Prostate gland (tissue), 2 donors: ENCODE results near the gene ELP5. TPM values are rescaled to one million over a fixed set of nuclear protein-coding genes. Genes with fewer than 3 reads are reported as not detected.
A peak's percentile ranks its signal among the peaks of the same experiment; 100 is the strongest.

Experiments
- DNase-seq: peaks from one replicate; pipeline ENCODE4 v3.0.0-alpha.2; 2019; ENCODE audit warnings: low spot score
- H3K27ac ChIP-seq, 2 donors: fragments of 200-600 bp; sonication (generic); 2 replicates each; pipeline ENCODE4 v1.5.1; 2017 to 2019
- H3K27me3 ChIP-seq: fragments of 200-600 bp; sonication (generic); replicated peaks from 2 replicates; pipeline ENCODE4 v1.5.1; 2019; ENCODE audit not compliant: insufficient read depth
- H3K36me3 ChIP-seq, 2 donors: fragments of 200-600 bp; sonication (generic); 1 replicate in 1 of 2; 2 replicates in 1 of 2; pipeline versions ENCODE4 v1.5.1 to v1.8.1; 2017 to 2019
- H3K4me1 ChIP-seq: fragments of 200-600 bp; sonication (generic); replicated peaks from 2 replicates; pipeline ENCODE4 v1.5.1; 2019
- H3K4me3 ChIP-seq, 2 donors: fragments of 200-600 bp; sonication (generic); 2 replicates each; pipeline ENCODE4 v1.5.1; 2017 to 2019
- H3K9me3 ChIP-seq: fragments of 200-600 bp; sonication (generic); 2 replicates; pipeline ENCODE4 v1.5.1; 2017
- POLR2A ChIP-seq: fragments of 450-650 bp; IDR thresholded peaks from one replicate; pipeline ENCODE4 v1.6.1; 2016; ENCODE audit warnings: antibody characterized with exemption, mild to moderate bottlenecking
- POLR2AphosphoS5 ChIP-seq: sonication (generic); formaldehyde crosslinking; IDR thresholded peaks from one replicate; pipeline ENCODE4 v1.6.1; 2017; ENCODE audit warnings: antibody characterized with exemption
- WGBS: methylation state at CpG from one replicate; pipeline ENCODE4 v1.1.5; 2018; 5-methylcytosine and 5-hydroxymethylcytosine counted together
- intact Hi-C: fragments of 100-400 bp; cut with DNase I; formaldehyde crosslinking; loops from one replicate; pipeline ENCODE4 v1.14.2; 2022
- total RNA-seq, 2 donors: library from RNA; depleted of rRNA; stranded (reverse); fragments of >200 nt; gene quantifications; one replicate each; pipeline ENCODE4 v1.1.0, GENCODE V29; 2016
- TF ChIP-seq, protein P1 (sequence below), 4 experiments: fragments of 200-600 bp in 2 of 4; fragments of 450-650 bp in 2 of 4; sonication (generic) in 2 of 4; IDR thresholded peaks; 1 replicate in 3 of 4; 2 replicates in 1 of 4; pipeline ENCODE4 v1.5.1; 2016 to 2019; ENCODE audit warnings: antibody characterized with exemption in 4 of 4, mild to moderate bottlenecking in 2 of 4, moderate library complexity in 2 of 4

Gene ELP5
- 10 to 100 TPM; 50.1 to 65.2 TPM for total RNA-seq

DNA sequence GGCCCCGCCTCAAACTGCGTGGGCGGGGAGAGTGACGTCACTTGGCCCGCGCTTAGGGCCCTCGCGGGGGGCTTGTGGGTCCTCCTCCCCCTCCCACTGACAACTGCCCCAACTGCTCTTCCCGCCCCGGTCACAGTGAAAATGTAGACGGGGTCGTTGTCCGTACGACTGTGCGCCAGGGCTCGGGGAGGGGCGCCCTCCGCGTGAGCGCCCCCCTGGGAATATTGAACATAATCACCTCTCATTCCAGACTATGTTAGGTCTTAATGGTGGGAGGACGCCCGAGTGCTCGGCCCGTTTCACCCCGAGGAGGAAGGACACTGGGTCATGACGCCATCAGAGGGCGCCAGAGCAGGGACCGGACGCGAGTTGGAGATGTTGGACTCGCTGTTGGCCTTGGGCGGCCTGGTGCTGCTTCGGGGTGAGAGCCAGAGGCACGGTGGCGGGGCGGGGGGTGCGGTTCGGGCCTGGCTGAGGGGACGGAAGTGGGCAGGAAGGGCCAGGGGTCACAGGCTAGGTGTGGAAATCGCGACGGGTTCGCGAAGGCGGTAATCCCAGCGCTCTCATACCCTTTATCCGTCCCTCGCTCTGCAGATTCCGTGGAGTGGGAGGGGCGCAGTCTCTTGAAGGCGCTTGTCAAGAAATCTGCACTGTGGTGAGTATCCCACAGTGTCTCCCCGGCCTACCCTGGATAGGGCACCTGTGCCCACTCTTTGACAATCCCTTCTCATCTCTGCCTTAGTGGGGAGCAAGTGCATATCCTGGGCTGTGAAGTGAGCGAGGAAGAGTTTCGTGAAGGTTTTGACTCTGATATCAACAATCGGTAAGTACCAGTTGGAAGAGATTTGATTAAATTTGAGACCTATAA lies at the start of gene ELP5:
ELP5 (plus strand) TSS at position 40 of the 868 bp plus-strand sequence; CDS start at position 376, 336 bp downstream.
- WGBS: 3% methylated on average over 35 of the region's 55 CpGs
- H3K27me3 ChIP-seq: no peaks in the 10 kb centered on the region

DNA sequence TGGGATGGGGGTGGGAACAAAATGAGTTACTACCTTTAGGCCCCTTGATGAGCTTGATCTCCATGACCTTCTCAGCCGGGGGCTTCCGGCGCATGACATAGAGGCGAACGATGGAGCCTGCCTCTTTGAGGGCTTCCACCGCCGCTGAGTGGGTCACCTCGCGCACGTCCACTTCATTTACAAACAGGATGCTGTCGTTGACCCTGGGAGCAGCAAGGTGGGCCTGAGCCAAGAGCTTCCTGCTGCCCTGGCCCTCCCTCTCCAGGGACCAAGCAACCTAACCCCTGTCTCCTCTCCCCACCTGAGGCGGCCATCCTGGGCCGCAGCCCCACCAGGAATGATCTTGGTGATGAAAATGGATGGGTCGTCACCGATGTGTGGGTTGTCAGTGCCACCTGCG lies 48.6 kb upstream of the ELP5 start:
- H3K9me3 ChIP-seq: no peaks in the 10 kb centered on the region
- intact Hi-C loops: no loop called here
- DNase-seq: no peak
- H3K4me1 ChIP-seq: no peaks in the 10 kb centered on the region
- no peaks in the 10 kb centered on the region for H3K27me3 ChIP-seq
- H3K4me3 ChIP-seq: no peak overlapping the region
- H3K27ac ChIP-seq: no peak overlapping the region
- TF ChIP-seq, protein P1, sequence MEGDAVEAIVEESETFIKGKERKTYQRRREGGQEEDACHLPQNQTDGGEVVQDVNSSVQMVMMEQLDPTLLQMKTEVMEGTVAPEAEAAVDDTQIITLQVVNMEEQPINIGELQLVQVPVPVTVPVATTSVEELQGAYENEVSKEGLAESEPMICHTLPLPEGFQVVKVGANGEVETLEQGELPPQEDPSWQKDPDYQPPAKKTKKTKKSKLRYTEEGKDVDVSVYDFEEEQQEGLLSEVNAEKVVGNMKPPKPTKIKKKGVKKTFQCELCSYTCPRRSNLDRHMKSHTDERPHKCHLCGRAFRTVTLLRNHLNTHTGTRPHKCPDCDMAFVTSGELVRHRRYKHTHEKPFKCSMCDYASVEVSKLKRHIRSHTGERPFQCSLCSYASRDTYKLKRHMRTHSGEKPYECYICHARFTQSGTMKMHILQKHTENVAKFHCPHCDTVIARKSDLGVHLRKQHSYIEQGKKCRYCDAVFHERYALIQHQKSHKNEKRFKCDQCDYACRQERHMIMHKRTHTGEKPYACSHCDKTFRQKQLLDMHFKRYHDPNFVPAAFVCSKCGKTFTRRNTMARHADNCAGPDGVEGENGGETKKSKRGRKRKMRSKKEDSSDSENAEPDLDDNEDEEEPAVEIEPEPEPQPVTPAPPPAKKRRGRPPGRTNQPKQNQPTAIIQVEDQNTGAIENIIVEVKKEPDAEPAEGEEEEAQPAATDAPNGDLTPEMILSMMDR (IDR thresholded peaks at IDR 0.05): no peak
- no peak for TF ChIP-seq POLR2AphosphoS5
- WGBS: 94% methylated on average over 16 of the region's 16 CpGs
- no peaks in the 10 kb centered on the region for H3K36me3 ChIP-seq

More for the DNA sequence above, at the start of gene ELP5:
- intact Hi-C loops: loop anchor here (2.0 kb wide), 1 partner anchor 28 kb away; the partner anchor contains the start of gene SLC2A4
- Histone ChIP-seq H3K36me3 (no peaks in the 10 kb centered on the region), H3K27ac (peak within 1 kb of the TSS; percentile 100), H3K4me3 (peak within 1 kb of the TSS; percentile 98), H3K9me3 (no peaks in the 10 kb centered on the region), H3K4me1 (peaks cover 13% of the 10 kb centered on the region)
- peak; percentile 88 for DNase-seq
- TF ChIP-seq POLR2AphosphoS5: peak; percentile 63
- TF ChIP-seq POLR2A: peak; percentile 43
- TF ChIP-seq, protein P1 (IDR thresholded peaks at IDR 0.05): peak in 3 of 4 experiments; percentile 58 to 62 (median 58)

DNA sequence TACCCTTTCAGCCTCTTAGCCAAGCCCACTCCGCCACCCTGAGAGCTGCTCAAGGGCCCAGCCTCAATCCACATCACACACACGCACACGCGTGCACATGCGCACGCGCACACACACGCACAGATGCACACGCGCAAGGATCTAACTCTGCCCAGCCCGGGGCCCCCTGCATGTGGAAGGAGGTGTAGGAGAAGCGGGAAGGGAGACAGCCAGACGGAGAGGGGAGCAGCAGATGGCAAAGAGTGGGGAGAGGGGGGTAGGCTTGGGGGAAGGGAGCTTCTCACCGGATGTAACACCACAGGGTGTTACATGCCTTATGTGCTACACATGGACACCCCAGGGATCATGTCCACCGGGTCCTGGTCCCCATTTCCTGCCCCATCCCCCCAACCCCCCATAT lies 47.7 kb upstream of the ELP5 start:
- H3K9me3 ChIP-seq: no peaks in the 10 kb centered on the region
- TF ChIP-seq POLR2A: no peak
- TF ChIP-seq, protein P1 (IDR thresholded peaks at IDR 0.05): no peak
- no peak for TF ChIP-seq POLR2AphosphoS5
- DNase-seq: no peak
- peak overlapping the region; percentile 29 to 31 for H3K4me3 ChIP-seq
- no peaks in the 10 kb centered on the region for H3K36me3 ChIP-seq
- no peak overlapping the region for H3K27ac ChIP-seq
- intact Hi-C loops: no loop called here
- no peaks in the 10 kb centered on the region for H3K27me3 ChIP-seq
- 79% methylated on average over 15 of the region's 15 CpGs for WGBS
- no peaks in the 10 kb centered on the region for H3K4me1 ChIP-seq

DNA sequence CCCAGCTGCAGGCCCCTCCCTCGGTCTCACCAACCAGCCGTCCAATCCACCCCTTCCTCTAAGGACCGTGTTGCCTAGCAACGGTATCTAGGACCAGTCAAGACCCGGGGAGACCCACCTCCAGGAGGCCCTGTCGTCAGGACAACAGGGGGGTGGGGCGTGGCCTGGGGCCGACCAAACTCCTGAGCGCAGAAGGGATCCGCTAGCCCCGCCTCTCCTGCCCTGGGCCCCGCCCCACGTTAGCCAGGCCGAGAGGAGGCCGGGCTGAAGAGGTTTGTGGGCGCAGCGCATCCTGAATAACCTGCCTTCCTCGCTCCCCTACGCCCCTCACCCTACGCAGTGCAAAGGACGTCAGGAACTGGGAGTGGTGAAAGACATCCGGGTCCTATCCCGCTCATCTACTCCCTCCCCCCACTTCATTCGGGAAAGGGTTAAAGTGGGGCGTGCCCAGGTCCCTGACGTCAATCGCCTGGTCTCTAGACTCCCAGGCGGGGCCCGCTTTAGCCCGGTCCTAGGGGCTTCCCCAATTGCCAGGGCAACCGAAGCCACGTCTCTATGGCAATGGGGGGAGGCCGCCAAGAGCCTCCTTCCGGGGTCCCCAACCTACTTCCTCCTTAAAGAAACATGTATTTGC lies 47.1 kb upstream of the ELP5 start:
- DNase-seq: no peak
- Histone ChIP-seq H3K4me3 (peak overlapping the region; percentile 29 to 31), H3K9me3 (no peaks in the 10 kb centered on the region), H3K27me3 (no peaks in the 10 kb centered on the region), H3K27ac (peak overlapping the region; percentile 20 to 60), H3K4me1 (no peaks in the 10 kb centered on the region), H3K36me3 (no peaks in the 10 kb centered on the region)
- peak; percentile 13 for TF ChIP-seq POLR2A
- TF ChIP-seq, protein P1 (IDR thresholded peaks at IDR 0.05): no peak
- peak; percentile 59 for TF ChIP-seq POLR2AphosphoS5
- WGBS: 2% methylated on average over 31 of the region's 34 CpGs
- intact Hi-C loops: no loop called here
